Breast epithelium (tissue), 4 donors: ENCODE results near the gene ARHGEF12. TPM values are rescaled to one million over a fixed set of nuclear protein-coding genes. Genes with fewer than 3 reads are reported as not detected.
A peak's percentile ranks its signal among the peaks of the same experiment; 100 is the strongest.

ENCODE experiments used
- DNase-seq, 2 donors: peaks; one replicate each; pipeline ENCODE4 v3.0.0-alpha.2; 2019; ENCODE audit warnings: low spot score in 2 of 2
- H3K27ac ChIP-seq, 2 donors: fragments of 200-600 bp; sonication (generic) in 1 of 2; one replicate each; pipeline ENCODE4 v1.5.1; 2016 to 2019; ENCODE audit warnings: mild to moderate bottlenecking in 1 of 2
- H3K27me3 ChIP-seq, 2 donors: fragments of 200-600 bp; sonication (generic) in 1 of 2; one replicate each; pipeline versions ENCODE4 v1.5.1 to v1.6.0; 2017 to 2019; ENCODE audit warnings: control low read depth in 1 of 2, mild to moderate bottlenecking in 1 of 2
- H3K36me3 ChIP-seq: fragments of 200-600 bp; one replicate; pipeline ENCODE4 v1.5.1; 2019
- H3K4me1 ChIP-seq, 2 donors: fragments of 200-600 bp; sonication (generic); one replicate each; pipeline ENCODE4 v1.5.1; 2016 to 2019; ENCODE audit warnings: control low read depth in 1 of 2
- H3K4me3 ChIP-seq, 3 donors: fragments of 200-600 bp; sonication (generic); 1 replicate in 2 of 3; 2 replicates in 1 of 3; pipeline ENCODE4 v1.5.1; 2016 to 2019; ENCODE audit warnings: mild to moderate bottlenecking in 3 of 3, moderate library complexity in 2 of 3
- H3K9me3 ChIP-seq, 2 donors: fragments of 200-600 bp; sonication (generic) in 1 of 2; one replicate each; pipeline ENCODE4 v1.5.1; 2016 to 2019; ENCODE audit warnings: control low read depth in 1 of 2
- CTCF ChIP-seq, 3 donors: fragments of 450-650 bp; IDR thresholded peaks; one replicate each; pipeline ENCODE4 v1.5.1; 2016 to 2017; ENCODE audit warnings: antibody characterized with exemption in 3 of 3, mild to moderate bottlenecking in 3 of 3, moderate library complexity in 3 of 3
- POLR2A ChIP-seq: fragments of 450-650 bp; IDR thresholded peaks from one replicate; pipeline ENCODE4 v1.6.1; 2016; ENCODE audit warnings: antibody characterized with exemption, mild to moderate bottlenecking, moderate library complexity
- POLR2AphosphoS5 ChIP-seq, 3 donors: sonication (generic); formaldehyde crosslinking; IDR thresholded peaks; one replicate each; pipeline ENCODE4 v1.6.1; 2017; ENCODE audit warnings: antibody characterized with exemption in 3 of 3
- intact Hi-C: fragments of 100-400 bp; cut with DNase I; formaldehyde crosslinking; loops from one replicate; pipeline ENCODE4 v1.15.1; 2023; ENCODE audit warnings: low total_unique reads
- total RNA-seq, 3 donors: library from RNA; depleted of rRNA; stranded (reverse); fragments of >200 nt; gene quantifications; one replicate each; pipeline ENCODE4 v1.1.0, GENCODE V29; 2016

Gene ARHGEF12
- total RNA-seq, 3 donors from 2014 or later = 83.4 to 192 (median 145) TPM

GRCh38 chr11:120340529-120340928 is 4.3 kb downstream of the ARHGEF12 start:
- intact Hi-C loops = no loop called here
- peaks cover 4 to 17% of the 10 kb centered on the region in 2 donors for H3K4me1 ChIP-seq
- H3K9me3 ChIP-seq = no peaks in the 10 kb centered on the region
- H3K36me3 ChIP-seq = no peaks in the 10 kb centered on the region
- H3K27me3 ChIP-seq = no peaks in the 10 kb centered on the region
- no peak for DNase-seq
- H3K4me3 ChIP-seq = peak overlapping the region in 1 of 3 donors; percentile 55
- H3K27ac ChIP-seq = no peak overlapping the region
- TF ChIP-seq POLR2AphosphoS5 (IDR thresholded peaks at IDR 0.05) = no peak

GRCh38 chr11:120342226-120342625 is 6.0 kb downstream of the ARHGEF12 start:
- Histone ChIP-seq H3K4me3 (no peak overlapping the region), H3K36me3 (no peaks in the 10 kb centered on the region), H3K27ac (no peak overlapping the region), H3K4me1 (peaks cover 4 to 17% of the 10 kb centered on the region in 2 donors), H3K9me3 (no peaks in the 10 kb centered on the region), H3K27me3 (no peaks in the 10 kb centered on the region)
- intact Hi-C loops = no loop called here
- no peak for DNase-seq
- no peak for TF ChIP-seq POLR2AphosphoS5 (IDR thresholded peaks at IDR 0.05)
- TF ChIP-seq CTCF (IDR thresholded peaks at IDR 0.05) = no peak
- TF ChIP-seq POLR2A = no peak

- intact Hi-C loops = no loop called here
- no peak for DNase-seq
- no peaks in the 10 kb centered on the region for H3K27me3 ChIP-seq
- no peak for TF ChIP-seq POLR2A
- TF ChIP-seq POLR2AphosphoS5 (IDR thresholded peaks at IDR 0.05) = no peak
- no peak for TF ChIP-seq CTCF (IDR thresholded peaks at IDR 0.05)
- H3K36me3 ChIP-seq = no peaks in the 10 kb centered on the region
- H3K4me3 ChIP-seq = no peak overlapping the region
- peaks cover 4 to 17% of the 10 kb centered on the region in 2 donors for H3K4me1 ChIP-seq
- H3K27ac ChIP-seq = no peak overlapping the region
- no peaks in the 10 kb centered on the region for H3K9me3 ChIP-seq
These were observed 6.5 kb downstream of the ARHGEF12 start for GRCh38 chr11:120342678-120343077.

GRCh38 chr11:120343429-120343828 is 7.2 kb downstream of the ARHGEF12 start:
- TF ChIP-seq POLR2A = no peak
- no peak for TF ChIP-seq POLR2AphosphoS5 (IDR thresholded peaks at IDR 0.05)
- no peak for TF ChIP-seq CTCF (IDR thresholded peaks at IDR 0.05)
- Histone ChIP-seq H3K27me3 (no peaks in the 10 kb centered on the region), H3K36me3 (no peaks in the 10 kb centered on the region), H3K27ac (no peak overlapping the region), H3K4me3 (peak overlapping the region in 1 of 3 donors; percentile 6), H3K9me3 (no peaks in the 10 kb centered on the region), H3K4me1 (peaks cover 4 to 12% of the 10 kb centered on the region in 2 donors)
- no peak for DNase-seq
- intact Hi-C loops = no loop called here

GRCh38 chr11:120344302-120345004 is 8.2 kb downstream of the ARHGEF12 start:
- Histone ChIP-seq H3K9me3 (no peaks in the 10 kb centered on the region), H3K4me3 (peak overlapping the region in 1 of 3 donors; percentile 9), H3K36me3 (no peaks in the 10 kb centered on the region), H3K27ac (no peak overlapping the region), H3K4me1 (peaks cover 4 to 11% of the 10 kb centered on the region in 2 donors), H3K27me3 (no peaks in the 10 kb centered on the region)
- TF ChIP-seq CTCF (IDR thresholded peaks at IDR 0.05) (no peak), POLR2A (no peak), POLR2AphosphoS5 (IDR thresholded peaks at IDR 0.05) (no peak)
- no peak for DNase-seq
- intact Hi-C loops = no loop called here
